Measurements from ENCODE around the gene ELAVL1. TPM values are rescaled to one million over a fixed set of nuclear protein-coding genes. Genes with fewer than 3 reads are reported as not detected.
"Not testable (repeated sequence)": the region's sequence is repeated elsewhere in the genome, so short reads cannot be mapped to it uniquely, and the experiment has no call there.

The ELAVL1 gene
- total and polyA plus RNA-seq, 9 of the 15 experiments (the other 6 are each of a cell fraction or from before 2014, with no cell fraction given): 4.3 to 172 (median 69.2) TPM

- TF ChIP-seq E2F6 (IDR thresholded peaks at IDR 0.05; ENCODE audit: borderline replicate concordance in 1 of 2, extremely low read depth in 1 of 2, insufficient read depth in 1 of 2, insufficient read length in 1 of 2, low read depth in 1 of 2, low read length in 1 of 2, poor library complexity in 1 of 2, severe bottlenecking in 1 of 2) (peak in 1 of 2 experiments; percentile 8), HMGXB4 (CRISPR knock-in tag; IDR thresholded peaks at IDR 0.05) (peak; percentile 53; the same call in 1 of the 2 replicates), MEF2D (tag; conservative IDR thresholded peaks at IDR 0.05; ENCODE audit: low read depth) (peak; percentile 80), NBN (IDR thresholded peaks at IDR 0.05; ENCODE audit: low read depth) (peak; percentile 72), MCM7 (IDR thresholded peaks at IDR 0.05) (peak in 1 of 2 experiments; percentile 73; a peak in 1 of 4 replicates), CC2D1A (IDR thresholded peaks at IDR 0.05) (peak; percentile 86), CREB1 (IDR thresholded peaks at IDR 0.05) (0 out of 2 replicates have a peak, but pooled peaks have one; percentile 20), ZNF589 (CRISPR knock-in tag; IDR thresholded peaks at IDR 0.05; ENCODE audit: low read depth) (0 out of 2 replicates have a peak, but pooled peaks have one; percentile 44), TAF1 (IDR thresholded peaks at IDR 0.05; ENCODE audit: control insufficient read depth, extremely low read depth, insufficient read depth, low read length, severe bottlenecking) (peak; percentile 36), BRD4 (IDR thresholded peaks at IDR 0.05) (0 out of 2 replicates have a peak, but pooled peaks have one; percentile 54), MAZ (CRISPR knock-in tag; conservative IDR thresholded peaks at IDR 0.05 in 1 of 2, IDR thresholded peaks at IDR 0.05 in 1 of 2) (peak in 1 of 2 experiments; percentile 23; a peak in 1 of 4 replicates), NR2C1 (tag; IDR thresholded peaks at IDR 0.05) (peak; percentile 62), TCF15 (CRISPR knock-in tag; IDR thresholded peaks at IDR 0.05) (0 out of 2 replicates have a peak, but pooled peaks have one; percentile 48), POLR2AphosphoS5 (IDR thresholded peaks at IDR 0.05; ENCODE audit: control insufficient read depth, insufficient read depth, low read depth, low read length) (peak; percentile 92), TAL1 (IDR thresholded peaks at IDR 0.05) (peak; percentile 98), VEZF1 (CRISPR knock-in tag; IDR thresholded peaks at IDR 0.05) (peak; percentile 83), HLTF (IDR thresholded peaks at IDR 0.05) (peak; percentile 66; the same call in 1 of the 2 replicates), RBFOX2 (IDR thresholded peaks at IDR 0.05; ENCODE audit: low read depth, low read length) (peak; percentile 51; the same call in 1 of the 2 replicates), FOXJ2 (tag; IDR thresholded peaks at IDR 0.05) (peak; percentile 64), NR2C2 (tag; IDR thresholded peaks at IDR 0.05) (peak; percentile 71)
- not testable (repeated sequence) for TF ChIP-seq CREB1 (CRISPR knock-in tag; IDR thresholded peaks at IDR 0.05); NR2C1 (IDR thresholded peaks at IDR 0.05); NR2C2 (CRISPR knock-in tag; IDR thresholded peaks at IDR 0.05)
Measured at GRCh38 chr19:8033287-8034177, 28.1 kb upstream of the ELAVL1 start (continued).
